Measurements from ENCODE around the gene CHID1. TPM values are rescaled to one million over a fixed set of nuclear protein-coding genes. Genes with fewer than 3 reads are reported as not detected.

Gene CHID1
- total and polyA plus RNA-seq, 2 experiments from 2014 or later, result 54.1 to 67.3 TPM

GRCh38 chr11:911890-912219 is 1.2 kb upstream of the CHID1 start:
- peak overlapping the region; percentile 85 for H3K4me3 Mint-ChIP-seq
- TF ChIP-seq STAT1 (IDR thresholded peaks at IDR 0.05; ENCODE audit: unreplicated experiment) (no peak), EZH2phosphoT487 (IDR thresholded peaks at IDR 0.05; ENCODE audit: unreplicated experiment) (no peak), ETS1 (IDR thresholded peaks at IDR 0.05) (no peak), ZNF114 (CRISPR knock-in tag; IDR thresholded peaks at IDR 0.05) (no peak), ZNF462 (CRISPR knock-in tag; IDR thresholded peaks at IDR 0.05) (no peak), JUNB (IDR thresholded peaks at IDR 0.05; ENCODE audit: unreplicated experiment) (no peak), REST (IDR thresholded peaks at IDR 0.05; ENCODE audit: unreplicated experiment) (no peak), EZH2 (IDR thresholded peaks at IDR 0.05; ENCODE audit: low read depth, unreplicated experiment) (no peak), ZNF331 (CRISPR knock-in tag; IDR thresholded peaks at IDR 0.05; ENCODE audit: low read depth) (no peak), CREB1 (CRISPR knock-in tag; IDR thresholded peaks at IDR 0.05; ENCODE audit: low read depth) (no peak), NANOG (IDR thresholded peaks at IDR 0.05; ENCODE audit: borderline replicate concordance) (no peak), POLR2AphosphoS5 (IDR thresholded peaks at IDR 0.05; ENCODE audit: low read depth) (no peak), CTCF (conservative IDR thresholded peaks at IDR 0.05; ENCODE audit: low read depth in 2 of 2) (no peak)

More at GRCh38 chr11:911890-912219, 1.2 kb upstream of the CHID1 start:
- Mint-ChIP-seq H3K4me1 (peaks cover 18% of the 10 kb centered on the region), H3K27me3 (ENCODE audit: insufficient read depth, low read depth, poor library complexity) (peaks cover 8% of the 10 kb centered on the region), H3K36me3 (ENCODE audit: low read depth) (peaks cover 10% of the 10 kb centered on the region; the same call in 2 of the 3 replicates), H3K9me3 (no peaks in the 10 kb centered on the region), H3K27ac (peak overlapping the region; percentile 89)
- peak overlapping the region; percentile 86 for H3K4me2 ChIP-seq
- ATAC-seq, result no peak
- no peaks in the 10 kb centered on the region for H3K27me3 ChIP-seq (ENCODE audit: insufficient read depth)
- no peaks in the 10 kb centered on the region for H3K9me2 ChIP-seq (ENCODE audit: insufficient read depth)
- peaks cover 22% of the 10 kb centered on the region; the same call in 1 of the 2 replicates for H3F3A ChIP-seq (replicated peaks; ENCODE audit: low read depth)
- peak overlapping the region; percentile 98 for H3K4me3 ChIP-seq
- H3K79me2 ChIP-seq (replicated peaks; ENCODE audit: insufficient read depth), result peaks cover 35% of the 10 kb centered on the region
- H4K20me1 ChIP-seq (replicated peaks; ENCODE audit: insufficient read depth), result peaks cover 5% of the 10 kb centered on the region; the same call in 1 of the 2 replicates
- peak overlapping the region; percentile 80; the same call in 1 of the 2 replicates for H3K27ac ChIP-seq (ENCODE audit: low read depth)
- DNase-seq (ENCODE audit: low spot score), result no peak
- peaks cover 14% of the 10 kb centered on the region; the same call in 1 of the 2 replicates for H3K4me1 ChIP-seq (ENCODE audit: insufficient read depth)
- peak overlapping the region; percentile 96 for H2AFZ ChIP-seq
- H3K36me3 ChIP-seq (ENCODE audit: insufficient read depth), result no peaks in the 10 kb centered on the region

Data from GM23338 (cell line).